ENCODE results near the gene MEAK7.

MEAK7 gene

DNA sequence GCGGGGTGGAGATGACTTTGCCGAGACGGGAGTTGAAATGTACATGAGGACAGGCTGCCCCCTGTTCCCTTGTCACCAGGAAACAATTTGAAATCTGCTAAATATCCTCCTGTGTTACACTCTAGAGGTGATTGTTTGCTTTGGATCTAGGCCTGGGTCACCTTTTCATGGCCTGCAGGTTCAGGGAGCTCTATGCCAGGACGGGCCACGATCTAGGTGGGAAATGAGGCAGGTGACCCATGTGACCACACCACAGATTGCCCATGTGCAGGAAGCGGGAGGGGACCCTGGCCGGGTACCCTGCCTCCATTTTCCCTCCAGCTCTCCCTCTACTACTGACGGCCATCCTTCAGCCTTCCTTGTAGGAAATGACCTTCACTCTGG lies 43.4 kb downstream of the MEAK7 start:
- TF ChIP-seq, protein P1, sequence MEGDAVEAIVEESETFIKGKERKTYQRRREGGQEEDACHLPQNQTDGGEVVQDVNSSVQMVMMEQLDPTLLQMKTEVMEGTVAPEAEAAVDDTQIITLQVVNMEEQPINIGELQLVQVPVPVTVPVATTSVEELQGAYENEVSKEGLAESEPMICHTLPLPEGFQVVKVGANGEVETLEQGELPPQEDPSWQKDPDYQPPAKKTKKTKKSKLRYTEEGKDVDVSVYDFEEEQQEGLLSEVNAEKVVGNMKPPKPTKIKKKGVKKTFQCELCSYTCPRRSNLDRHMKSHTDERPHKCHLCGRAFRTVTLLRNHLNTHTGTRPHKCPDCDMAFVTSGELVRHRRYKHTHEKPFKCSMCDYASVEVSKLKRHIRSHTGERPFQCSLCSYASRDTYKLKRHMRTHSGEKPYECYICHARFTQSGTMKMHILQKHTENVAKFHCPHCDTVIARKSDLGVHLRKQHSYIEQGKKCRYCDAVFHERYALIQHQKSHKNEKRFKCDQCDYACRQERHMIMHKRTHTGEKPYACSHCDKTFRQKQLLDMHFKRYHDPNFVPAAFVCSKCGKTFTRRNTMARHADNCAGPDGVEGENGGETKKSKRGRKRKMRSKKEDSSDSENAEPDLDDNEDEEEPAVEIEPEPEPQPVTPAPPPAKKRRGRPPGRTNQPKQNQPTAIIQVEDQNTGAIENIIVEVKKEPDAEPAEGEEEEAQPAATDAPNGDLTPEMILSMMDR (IDR thresholded peaks at IDR 0.05; ENCODE audit: insufficient read depth, low read depth, low read length, missing control alignments) = no peak
- no peak for DNase-seq (ENCODE audit: low read depth)

DNA sequence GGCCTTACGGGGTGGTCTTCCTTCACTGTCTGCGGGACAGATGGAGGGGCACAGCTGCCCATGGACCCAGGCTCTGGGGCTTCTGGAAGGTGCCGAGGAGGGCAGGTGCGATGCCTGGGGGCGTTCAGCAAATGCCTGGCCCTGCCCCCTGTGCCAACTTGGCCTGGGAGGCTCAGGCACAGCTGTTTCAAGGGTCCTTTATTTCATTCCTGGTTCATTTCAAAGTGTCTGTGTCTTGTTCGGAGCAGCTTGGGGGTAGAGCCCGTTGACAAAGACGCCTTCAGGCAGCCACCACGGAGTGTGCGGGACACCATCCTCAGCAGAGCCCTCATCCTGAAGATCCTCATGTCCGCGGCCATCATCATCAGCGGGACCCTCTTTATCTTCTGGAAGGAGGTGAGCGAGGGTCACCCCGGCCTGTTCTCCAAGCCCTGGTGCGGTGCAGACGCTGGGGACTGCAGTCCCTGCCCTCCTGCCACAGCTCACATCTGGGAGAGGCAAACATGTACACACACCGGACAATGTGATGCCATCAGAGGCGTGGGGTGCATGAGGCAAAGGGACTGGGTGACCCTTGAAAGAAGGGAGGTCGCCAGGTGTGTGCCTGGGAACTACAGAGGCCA lies 43.9 kb downstream of the MEAK7 start:
- no peak for DNase-seq (ENCODE audit: low read depth)
- H3K4me3 ChIP-seq (ENCODE audit: low read length) = no peak overlapping the region
- TF ChIP-seq, protein P1 (IDR thresholded peaks at IDR 0.05; ENCODE audit: insufficient read depth, low read depth, low read length, missing control alignments) = no peak

More for the DNA sequence above, 43.4 kb downstream of the MEAK7 start:
- H3K4me3 ChIP-seq (ENCODE audit: low read length) = no peak overlapping the region

DNA sequence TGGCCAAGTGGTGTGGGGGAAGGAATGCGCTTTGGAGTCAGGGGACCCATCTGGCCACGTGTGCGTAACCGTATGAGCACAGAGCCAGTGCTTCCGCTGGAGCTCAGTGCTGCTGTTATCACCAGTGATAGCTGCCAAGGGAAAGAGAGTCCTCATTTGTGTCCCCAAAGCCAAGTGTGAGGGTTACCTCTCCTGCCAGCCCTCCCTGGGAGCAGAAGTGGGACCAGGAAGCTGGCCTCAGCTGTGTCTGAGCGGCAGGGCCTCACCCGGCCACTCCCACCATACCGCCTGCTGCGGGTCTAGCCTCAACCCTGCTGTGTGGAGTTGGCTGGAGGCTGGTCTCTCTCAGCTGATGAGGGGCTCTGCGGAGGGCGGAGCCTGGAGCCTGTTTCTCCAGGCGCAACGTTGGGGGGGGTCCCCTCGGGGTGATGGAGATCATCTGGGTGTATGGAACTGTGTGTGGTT lies 44.5 kb downstream of the MEAK7 start:
- DNase-seq (ENCODE audit: low read depth) = no peak
- TF ChIP-seq, protein P1 (IDR thresholded peaks at IDR 0.05; ENCODE audit: insufficient read depth, low read depth, low read length, missing control alignments) = no peak
- no peak overlapping the region for H3K4me3 ChIP-seq (ENCODE audit: low read length)

DNA sequence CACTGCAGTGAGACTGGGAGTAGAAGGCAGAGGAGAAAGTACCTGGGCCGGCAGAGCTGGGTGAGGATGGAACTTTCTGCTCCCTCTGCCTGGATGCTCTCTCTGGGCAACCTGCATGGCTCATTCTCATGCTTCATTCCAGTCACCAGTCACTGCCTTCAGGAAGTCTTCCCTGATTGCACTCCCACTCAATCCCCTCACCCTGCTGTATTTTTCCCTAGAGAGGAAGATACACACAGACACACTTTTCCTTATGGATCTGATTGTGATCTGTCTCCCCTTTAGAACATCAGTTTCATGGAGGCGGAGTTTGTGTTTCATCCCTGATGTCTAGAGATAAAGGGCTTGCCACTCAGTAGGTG lies 44.9 kb downstream of the MEAK7 start:
- no peak overlapping the region for H3K4me3 ChIP-seq (ENCODE audit: low read length)
- TF ChIP-seq, protein P1 (IDR thresholded peaks at IDR 0.05; ENCODE audit: insufficient read depth, low read depth, low read length, missing control alignments) = no peak
- DNase-seq (ENCODE audit: low read depth) = no peak

DNA sequence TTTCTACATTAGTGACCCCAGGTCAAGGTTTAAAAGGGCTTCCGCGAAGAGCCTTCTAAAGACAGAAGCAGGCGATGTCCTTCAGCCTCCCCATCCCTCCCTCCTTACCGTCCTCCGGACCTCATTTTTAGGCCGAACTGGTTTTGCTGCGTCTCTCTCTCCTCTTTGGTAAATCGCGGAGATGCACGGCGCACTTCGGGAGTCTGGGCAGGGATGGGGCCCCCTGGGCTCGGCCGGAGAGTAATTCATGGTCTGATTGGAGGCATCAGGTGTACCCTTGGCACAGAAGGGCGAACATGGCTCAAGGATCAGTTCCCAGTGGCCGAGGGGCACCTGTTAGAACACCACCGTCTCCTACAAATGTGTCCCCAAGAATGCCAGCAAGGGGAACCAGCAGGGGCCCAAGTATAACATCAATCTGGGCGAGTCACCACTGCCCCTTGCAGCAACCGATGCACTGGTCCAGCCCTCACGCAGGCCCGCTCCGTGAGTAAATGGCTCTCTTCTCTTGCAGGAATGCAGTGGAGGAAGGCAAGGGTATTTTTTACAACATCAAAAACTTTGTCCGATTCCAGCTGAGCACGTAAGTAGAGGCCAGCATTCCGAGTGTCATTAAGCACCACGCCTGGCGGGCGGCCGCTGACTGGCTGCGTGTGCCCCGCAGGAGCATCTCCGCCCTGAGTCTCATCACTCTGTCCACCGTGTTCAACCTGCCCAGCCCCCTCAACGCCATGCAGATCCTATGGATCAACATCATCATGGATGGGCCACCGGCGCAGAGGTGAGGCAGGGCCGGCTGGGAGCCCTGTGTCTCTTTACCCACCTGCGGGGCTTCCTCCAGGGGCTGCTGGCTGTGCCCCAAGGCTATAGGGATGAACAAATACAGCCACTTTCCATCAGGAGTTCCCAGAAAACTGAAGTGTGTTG lies 45.6 kb downstream of the MEAK7 start:
- no peak for DNase-seq (ENCODE audit: low read depth)
- H3K4me3 ChIP-seq (ENCODE audit: low read length) = no peak overlapping the region
- TF ChIP-seq, protein P1 (IDR thresholded peaks at IDR 0.05; ENCODE audit: insufficient read depth, low read depth, low read length, missing control alignments) = no peak

DNA sequence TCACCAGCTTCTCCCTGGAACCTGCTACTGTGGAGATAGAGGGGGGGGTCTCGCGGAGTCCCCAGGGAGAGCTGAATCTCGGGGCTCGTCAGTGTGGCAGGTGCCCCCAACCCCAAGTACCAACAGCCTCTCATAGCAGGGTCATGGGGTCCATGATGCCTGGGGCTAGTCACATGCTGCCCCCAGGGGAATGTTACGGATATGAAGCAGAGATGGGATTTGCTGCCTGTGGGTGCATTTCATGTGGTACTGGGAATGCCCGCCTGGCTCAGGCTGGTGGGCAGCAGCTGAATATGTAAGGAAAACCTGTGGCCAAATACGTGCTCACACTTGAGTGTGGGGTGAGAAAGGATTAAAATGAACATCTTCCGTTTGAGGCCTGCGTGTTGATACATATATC lies 49.4 kb downstream of the MEAK7 start:
- DNase-seq (ENCODE audit: low read depth) = no peak
- H3K4me3 ChIP-seq (ENCODE audit: low read length) = no peak overlapping the region

More for the DNA sequence above, 49.4 kb downstream of the MEAK7 start:
- TF ChIP-seq, protein P1 (IDR thresholded peaks at IDR 0.05; ENCODE audit: insufficient read depth, low read depth, low read length, missing control alignments) = no peak
